PC-3 (cell line): ENCODE measurements around the gene CCR7. TPM values are rescaled to one million over a fixed set of nuclear protein-coding genes. Genes with fewer than 3 reads are reported as not detected.
A peak's percentile ranks its signal among the peaks of the same experiment; 100 is the strongest.

Source experiments
- ATAC-seq: fragments of 200-7000 bp; cut with Tn5 transposase; 2 replicates; pipeline ENCODE4 v1.9.1; 2020; ENCODE audit warnings: mild to moderate bottlenecking, moderate library complexity
- BruUV-seq: library from RNA; stranded (reverse); fragments of 400-500 nt; replicated peaks from 2 replicates; lab custom pipeline; 2021; lab: Mats Ljungman, UMichigan
- CTCF ChIA-PET: fragments of 300-600 bp; sonication (Branson Sonifier 250); formaldehyde crosslinking; loops from one replicate; lab custom pipeline; 2022; ENCODE audit warnings: antibody characterized with exemption; lab: Charles Lee
- POLR2A ChIA-PET: fragments of 300-600 bp; sonication (Branson Sonifier 250); formaldehyde crosslinking; loops from one replicate; lab custom pipeline; 2022; ENCODE audit warnings: antibody characterized with exemption; ENCODE audit not compliant: unreplicated experiment; lab: Charles Lee
- DNase-seq: peaks from one replicate; pipeline ENCODE4 v3.0.0-alpha.2; 2015
- H2AFZ ChIP-seq: fragments of 300-600 bp; sonication (generic); 2 replicates; pipeline ENCODE4 v1.6.0; 2016; ENCODE audit warnings: antibody characterized with exemption, low read length
- H3F3A ChIP-seq: fragments of 300-600 bp; sonication (generic); one replicate; pipeline ENCODE4 v1.6.0; 2017; ENCODE audit warnings: antibody characterized with exemption, low read length, control low read depth, mild to moderate bottlenecking; ENCODE audit not compliant: unreplicated experiment
- H3K27ac ChIP-seq: fragments of 300-600 bp; sonication (generic); 2 replicates; pipeline ENCODE4 v1.5.1; 2016; ENCODE audit warnings: mild to moderate bottlenecking, low read length
- H3K27me3 ChIP-seq: fragments of 300-600 bp; sonication (generic); 2 replicates; pipeline ENCODE4 v1.6.1; 2016; ENCODE audit warnings: low read length, mixed read lengths
- H3K36me3 ChIP-seq: fragments of 300-600 bp; sonication (generic); 2 replicates; pipeline ENCODE4 v1.6.1; 2016; ENCODE audit warnings: low read depth, mixed run types, low read length, mixed read lengths
- H3K4me1 ChIP-seq: fragments of 300-600 bp; sonication (generic); 2 replicates; pipeline ENCODE4 v1.5.1; 2016; ENCODE audit warnings: low read length; ENCODE audit not compliant: insufficient read depth
- H3K4me2 ChIP-seq: fragments of 300-600 bp; sonication (generic); 2 replicates; pipeline ENCODE4 v1.6.0; 2016; ENCODE audit warnings: low read length
- H3K4me3 ChIP-seq: fragments of 300-600 bp; sonication (generic); 2 replicates; pipeline ENCODE4 v1.5.1; 2016; ENCODE audit warnings: mild to moderate bottlenecking, low read length, mixed read lengths
- H3K79me2 ChIP-seq: fragments of 300-600 bp; sonication (generic); 2 replicates; pipeline ENCODE4 v1.6.1; 2017; ENCODE audit warnings: low read length, mixed read lengths
- H3K9ac ChIP-seq: fragments of 300-600 bp; sonication (generic); 2 replicates; pipeline ENCODE4 v1.6.0; 2016; ENCODE audit warnings: mild to moderate bottlenecking, low read length
- H3K9me2 ChIP-seq: fragments of 300-600 bp; sonication (generic); replicated peaks from 2 replicates; pipeline ENCODE4 v1.6.1; 2016; ENCODE audit warnings: mixed run types, low read length, mixed read lengths
- H3K9me3 ChIP-seq: fragments of 300-600 bp; sonication (generic); 2 replicates; pipeline ENCODE4 v1.6.1; 2016; ENCODE audit warnings: low read length, mixed read lengths
- H4K20me1 ChIP-seq: fragments of 300-600 bp; sonication (generic); 2 replicates; pipeline ENCODE4 v1.6.1; 2016; ENCODE audit warnings: low read length, mixed read lengths
- EZH2 ChIP-seq: fragments of 300-600 bp; sonication (generic); IDR thresholded peaks from one replicate; pipeline ENCODE4 v1.6.1; 2017; ENCODE audit warnings: antibody characterized with exemption, mild to moderate bottlenecking, low read length; ENCODE audit not compliant: unreplicated experiment
- EZH2phosphoT487 ChIP-seq: fragments of 300-600 bp; sonication (generic); IDR thresholded peaks from 2 replicates; pipeline ENCODE4 v1.6.1; 2018; ENCODE audit warnings: mild to moderate bottlenecking, antibody characterized with exemption, low read length, borderline replicate concordance
- intact Hi-C: fragments of 100-400 bp; cut with micrococcal nuclease; formaldehyde crosslinking; loops from 2 replicates; pipeline ENCODE4 v1.9.0; 2023
- total RNA-seq: library from RNA; depleted of rRNA; stranded (reverse); fragments of >200 nt; gene quantifications from 2 replicates; pipeline ENCODE4 v1.2.3, GENCODE V29; 2014
- TF ChIP-seq, protein P1 (sequence below): fragments of 300-600 bp; sonication (generic); conservative IDR thresholded peaks from 2 replicates; pipeline ENCODE4 v1.5.1; 2017; ENCODE audit warnings: antibody characterized with exemption, low read depth, mild to moderate bottlenecking, low read length

CCR7 gene
- total RNA-seq, 1 experiment from 2014 or later, result not detected

- peak overlapping the region; percentile 24; the same call in 1 of the 2 replicates for H3K4me3 ChIP-seq
- BruUV-seq, result no TSS peak
- no peaks in the 10 kb centered on the region for H3K9me3 ChIP-seq
- ChIA-PET CTCF (interaction anchor here (0.6 kb wide), 1 partner anchor 103 kb away, joined by 7 read pairs; no protein-coding TSS in a partner anchor), POLR2A (no interaction called here)
- H3F3A ChIP-seq, result peaks cover 21% of the 10 kb centered on the region
- H3K4me2 ChIP-seq, result peak overlapping the region; percentile 67
- H3K9ac ChIP-seq, result peak overlapping the region; percentile 80
- H4K20me1 ChIP-seq, result no peaks in the 10 kb centered on the region
- TF ChIP-seq, protein P1, sequence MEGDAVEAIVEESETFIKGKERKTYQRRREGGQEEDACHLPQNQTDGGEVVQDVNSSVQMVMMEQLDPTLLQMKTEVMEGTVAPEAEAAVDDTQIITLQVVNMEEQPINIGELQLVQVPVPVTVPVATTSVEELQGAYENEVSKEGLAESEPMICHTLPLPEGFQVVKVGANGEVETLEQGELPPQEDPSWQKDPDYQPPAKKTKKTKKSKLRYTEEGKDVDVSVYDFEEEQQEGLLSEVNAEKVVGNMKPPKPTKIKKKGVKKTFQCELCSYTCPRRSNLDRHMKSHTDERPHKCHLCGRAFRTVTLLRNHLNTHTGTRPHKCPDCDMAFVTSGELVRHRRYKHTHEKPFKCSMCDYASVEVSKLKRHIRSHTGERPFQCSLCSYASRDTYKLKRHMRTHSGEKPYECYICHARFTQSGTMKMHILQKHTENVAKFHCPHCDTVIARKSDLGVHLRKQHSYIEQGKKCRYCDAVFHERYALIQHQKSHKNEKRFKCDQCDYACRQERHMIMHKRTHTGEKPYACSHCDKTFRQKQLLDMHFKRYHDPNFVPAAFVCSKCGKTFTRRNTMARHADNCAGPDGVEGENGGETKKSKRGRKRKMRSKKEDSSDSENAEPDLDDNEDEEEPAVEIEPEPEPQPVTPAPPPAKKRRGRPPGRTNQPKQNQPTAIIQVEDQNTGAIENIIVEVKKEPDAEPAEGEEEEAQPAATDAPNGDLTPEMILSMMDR, result no peak
- TF ChIP-seq EZH2phosphoT487, result no peak
- H3K27me3 ChIP-seq, result no peaks in the 10 kb centered on the region
- intact Hi-C loops, result no loop called here
- peaks cover 92% of the 10 kb centered on the region for H3K4me1 ChIP-seq
- ATAC-seq (peak; percentile 60), DNase-seq (peak; percentile 89)
- H3K36me3 ChIP-seq, result no peaks in the 10 kb centered on the region
- H3K9me2 ChIP-seq, result no peaks in the 10 kb centered on the region
- H3K27ac ChIP-seq, result peak overlapping the region; percentile 100
- H3K79me2 ChIP-seq, result peaks cover 13% of the 10 kb centered on the region
- H2AFZ ChIP-seq, result no peak overlapping the region
Observed at GRCh38 chr17:40518401-40519088, 46.7 kb downstream of the CCR7 start.

GRCh38 chr17:40517981-40518380 is 47.3 kb downstream of the CCR7 start:
- Histone ChIP-seq H3K27me3 (no peaks in the 10 kb centered on the region), H3K79me2 (peaks cover 9% of the 10 kb centered on the region), H3K9me3 (no peaks in the 10 kb centered on the region), H3K4me1 (peaks cover 86% of the 10 kb centered on the region), H3F3A (peaks cover 21% of the 10 kb centered on the region), H3K36me3 (no peaks in the 10 kb centered on the region), H3K9ac (peak overlapping the region; percentile 80), H4K20me1 (no peaks in the 10 kb centered on the region), H3K4me3 (0 out of 2 replicates have a peak overlapping the region, but pooled peaks have one; percentile 24), H3K9me2 (no peaks in the 10 kb centered on the region), H3K27ac (peak overlapping the region; percentile 100), H3K4me2 (peak overlapping the region; percentile 59), H2AFZ (no peak overlapping the region)
- intact Hi-C loops, result loop anchor here (2.0 kb wide), 1 partner anchor 19 kb away; no protein-coding TSS in a partner anchor
- ChIA-PET CTCF (no interaction called here), POLR2A (interaction anchor here (0.7 to 0.9 kb wide), 2 partner anchors 28 to 42 kb away, joined by 3 to 12 read pairs; no protein-coding TSS in a partner anchor)
- ATAC-seq (no peak), DNase-seq (no peak)
- TF ChIP-seq, protein P1, result no peak
- no peak for TF ChIP-seq EZH2
- TF ChIP-seq EZH2phosphoT487, result no peak
- BruUV-seq, result TSS peak; percentile 62

- Histone ChIP-seq H3K9ac (peak overlapping the region; percentile 80), H3K4me3 (peak overlapping the region; percentile 4; the same call in 1 of the 2 replicates), H3K4me2 (peak overlapping the region; percentile 66), H3K4me1 (peaks cover 82% of the 10 kb centered on the region), H4K20me1 (no peaks in the 10 kb centered on the region), H3F3A (peaks cover 15% of the 10 kb centered on the region), H2AFZ (no peak overlapping the region), H3K27me3 (no peaks in the 10 kb centered on the region), H3K9me3 (no peaks in the 10 kb centered on the region), H3K27ac (peak overlapping the region; percentile 100), H3K79me2 (peaks cover 9% of the 10 kb centered on the region), H3K36me3 (no peaks in the 10 kb centered on the region), H3K9me2 (no peaks in the 10 kb centered on the region)
- POLR2A ChIA-PET, result interaction anchor here (0.7 to 0.9 kb wide), 2 partner anchors 27 to 41 kb away, joined by 3 to 12 read pairs; no protein-coding TSS in a partner anchor
- TF ChIP-seq EZH2, result no peak
- TF ChIP-seq EZH2phosphoT487, result no peak
- TF ChIP-seq, protein P1, result no peak
- CTCF ChIA-PET, result interaction anchor here (0.6 kb wide), 1 partner anchor 131 kb away, joined by 5 read pairs; no protein-coding TSS in a partner anchor
- DNase-seq (no peak), ATAC-seq (no peak)
- TSS peak; percentile 61 for BruUV-seq
- intact Hi-C loops, result loop anchor here (2.0 kb wide), 1 partner anchor 18 kb away; no protein-coding TSS in a partner anchor
Observed at GRCh38 chr17:40517286-40517662, 48.0 kb downstream of the CCR7 start.
